Aorta (tissue), 5 donors: ENCODE results near the gene FNDC5. TPM values are rescaled to one million over a fixed set of nuclear protein-coding genes. Genes with fewer than 3 reads are reported as not detected.

Source experiments
- ATAC-seq: fragments of 200-7000 bp; cut with Tn5 transposase; one replicate; pipeline ENCODE4 v1.9.1; 2022; ENCODE audit warnings: moderate library complexity; ENCODE audit not compliant: low FRiP score
- DNase-seq, 2 donors: peaks; one replicate each; pipeline ENCODE4 v3.0.0-alpha.2; 2020
- H3K27ac ChIP-seq, 2 donors: one replicate each; pipeline ENCODE4 v1.5.1; 2013; ENCODE audit warnings: low read length in 2 of 2, mild to moderate bottlenecking in 2 of 2, moderate library complexity in 2 of 2, control low read depth in 1 of 2, inconsistent platforms in 1 of 2, low read depth in 1 of 2
- H3K27me3 ChIP-seq, 2 donors: one replicate each; pipeline ENCODE4 v1.6.1; 2013; ENCODE audit warnings: control low read depth in 1 of 2, low read length in 1 of 2, mild to moderate bottlenecking in 1 of 2, moderate library complexity in 1 of 2; ENCODE audit not compliant: insufficient read depth in 2 of 2, control insufficient read depth in 1 of 2
- H3K36me3 ChIP-seq, 2 donors: one replicate each; pipeline ENCODE4 v1.6.1; 2013; ENCODE audit warnings: control low read depth in 1 of 2, low read length in 1 of 2, mild to moderate bottlenecking in 1 of 2; ENCODE audit not compliant: insufficient read depth in 2 of 2, control insufficient read depth in 1 of 2
- H3K4me1 ChIP-seq, 2 donors: one replicate each; pipeline ENCODE4 v1.6.1; 2013; ENCODE audit warnings: low read length in 2 of 2, control low read depth in 1 of 2, mild to moderate bottlenecking in 1 of 2, moderate library complexity in 1 of 2; ENCODE audit not compliant: insufficient read depth in 2 of 2, control insufficient read depth in 1 of 2
- H3K4me3 ChIP-seq, 2 donors: one replicate each; pipeline ENCODE4 v1.5.1; 2013; ENCODE audit warnings: low read length in 2 of 2, control low read depth in 1 of 2, mild to moderate bottlenecking in 1 of 2
- H3K9me3 ChIP-seq: one replicate; pipeline ENCODE4 v1.6.1; 2013; ENCODE audit warnings: mild to moderate bottlenecking, low read length; ENCODE audit not compliant: control insufficient read depth
- WGBS, 2 donors: extraction: QIAGEN DNeasy Blood & Tissue Kit; methylation state at CpG; one replicate each; pipeline ENCODE4 v1.1.7; 2013; 5-methylcytosine and 5-hydroxymethylcytosine counted together
- intact Hi-C, 2 donors: fragments of 100-400 bp; cut with DNase I; formaldehyde crosslinking; loops; one replicate each; pipeline versions ENCODE4 v1.14.2 to v1.15.0; 2022
- polyA plus RNA-seq, 2 donors: library from polyadenylated mRNA; stranded (reverse); fragments of 200-250 nt; gene quantifications; one replicate each; pipeline ENCODE4 v1.2.3, GENCODE V29; 2013
- total RNA-seq, 2 donors: library from RNA; stranded (reverse); fragmentation: NEBNext Ultra II Directional; extraction: Animal tissue kit (Norgen Biotek cat#: 25700); gene quantifications; one replicate each; pipeline ENCODE4 v1.2.1, GENCODE V29; 2021
- donor health status: healthy with polysubstance abuse.
- donor health status: Bipolar disorder and iron deficiency.
- donor health status: DM: no; HTN: no; CAD: no.
- donor health status: DM: no; HTN: no; CAD: no.
- donor health status: DM: yes; HTN: yes; CAD: no.

The FNDC5 gene
- total and polyA plus RNA-seq, 4 donors: 5.6 to 17.6 (median 9.9) TPM

DNA sequence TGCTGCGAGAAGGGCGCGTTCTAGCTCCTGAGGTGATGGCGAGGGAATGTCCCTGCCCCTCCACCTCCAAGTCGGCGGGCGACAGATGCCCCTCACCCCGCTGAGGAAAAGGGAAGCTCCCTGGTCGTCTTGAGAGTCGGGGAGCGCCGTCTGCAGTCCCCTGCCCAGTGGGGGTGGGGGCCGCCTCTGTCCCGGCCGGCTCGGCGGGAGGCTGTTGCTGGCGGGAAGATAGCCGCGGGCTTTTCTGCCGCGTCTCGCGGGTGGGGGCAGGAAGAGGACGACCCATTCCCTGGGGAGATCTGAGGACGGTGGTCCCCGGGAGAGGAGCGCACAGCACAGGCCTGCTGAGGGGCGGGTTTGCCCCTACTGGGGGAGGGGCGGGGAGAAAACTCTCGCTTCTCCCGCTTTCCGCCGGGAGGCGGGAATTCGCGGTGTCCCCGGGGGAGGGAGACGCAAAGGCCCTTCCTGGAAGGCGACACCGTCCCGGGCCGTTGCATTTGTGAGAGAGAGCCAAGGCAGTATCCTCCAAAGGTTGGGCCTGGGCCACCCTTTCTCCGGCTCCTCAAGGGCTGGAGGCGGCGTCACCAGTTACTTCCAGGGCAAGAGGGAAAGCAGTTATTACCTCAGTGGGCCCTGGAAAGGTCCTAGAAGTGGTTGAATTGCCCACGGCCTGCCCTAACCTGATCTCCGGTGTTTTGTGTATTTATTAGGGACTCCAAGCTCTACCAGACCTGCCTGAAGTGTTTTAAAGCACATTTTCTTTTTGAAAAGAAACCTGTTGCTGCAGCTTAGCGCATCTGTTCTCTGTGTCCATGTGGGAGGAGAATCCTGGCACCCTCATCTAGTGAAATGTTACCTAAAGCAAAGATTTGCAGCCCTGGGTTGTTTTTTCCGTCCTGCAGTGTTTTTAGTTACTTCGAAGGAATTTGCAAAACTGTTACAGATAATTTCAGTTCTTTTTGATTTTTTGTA is 52.6 kb downstream of the FNDC5 start:
- peak; percentile 79 for ATAC-seq

DNA sequence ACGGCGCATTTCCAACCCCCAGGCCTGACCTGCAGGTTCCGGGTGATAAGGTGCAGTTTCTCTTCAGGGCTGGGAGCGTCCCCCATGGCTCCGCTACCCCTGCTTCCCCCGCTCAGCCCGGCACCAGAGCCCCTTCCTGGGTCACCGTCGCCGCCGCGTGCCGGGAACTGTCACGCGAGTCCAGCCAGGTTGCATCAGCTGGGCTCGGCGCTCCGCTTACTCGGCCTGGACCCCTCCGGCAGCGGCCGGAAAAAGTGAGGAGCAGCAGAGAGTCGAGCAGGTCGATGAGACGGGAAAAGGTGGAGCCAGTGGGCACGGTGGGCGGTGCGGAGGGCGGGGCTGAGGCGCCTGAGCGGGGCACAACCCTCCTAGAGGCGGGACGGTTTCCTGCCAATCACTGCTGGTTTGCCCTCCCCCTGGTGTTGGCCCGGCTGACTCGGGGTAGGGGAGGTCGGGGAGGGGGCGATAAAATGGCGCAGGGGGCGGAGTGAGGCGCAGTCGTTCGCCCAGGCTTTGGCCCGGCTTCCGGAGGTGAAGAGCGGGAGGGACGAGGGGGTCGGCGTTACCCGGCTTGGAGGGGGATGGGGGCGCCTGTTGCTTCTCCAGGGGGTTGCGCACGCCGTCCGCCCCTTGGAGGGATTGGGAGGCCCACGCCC is 53.4 kb downstream of the FNDC5 start, which contains the start of the genes S100PBP and YARS1:
Gene S100PBP (plus strand): TSS at position 495 of the 656 bp plus-strand sequence. CDS start 8,447 bp downstream, outside the sequence.
Gene YARS1 (minus strand): TSS at position 200 of the 656 bp plus-strand sequence. CDS start 114 bp downstream, at position 86.
- no peaks in the 10 kb centered on the region for H3K9me3 ChIP-seq
- H3K4me1 ChIP-seq: peaks cover 0 to 8% of the 10 kb centered on the region in 2 donors
- H3K27me3 ChIP-seq: no peaks in the 10 kb centered on the region
- 1% methylated on average over 53 to 55 of the region's 55 CpGs for WGBS, 2 donors
- H3K4me3 ChIP-seq: peak within 1 kb of the TSS; percentile 52 to 84
- intact Hi-C loops: loop anchor here (5.0 kb wide), 3 partner anchors 55 to 115 kb away; partner anchors contain the start of genes FNDC5 (in 1 of the 2) and SYNC (in 1 of the 2)
- peak; percentile 100 for DNase-seq
- H3K27ac ChIP-seq: peak within 1 kb of the TSS; percentile 71 to 86
- ATAC-seq: peak; percentile 99
- H3K36me3 ChIP-seq: no peaks in the 10 kb centered on the region

More for the DNA sequence above, 52.6 kb downstream of the FNDC5 start:
- intact Hi-C loops: loop anchor here (5.0 kb wide), 3 partner anchors 54 to 116 kb away; partner anchors contain the start of genes FNDC5 (in 1 of the 2) and SYNC (in 1 of the 2)
- peak; percentile 87 to 92 for DNase-seq
- 1% methylated on average over 41 to 51 of the region's 51 CpGs for WGBS, 2 donors
- H3K9me3 ChIP-seq: no peaks in the 10 kb centered on the region
- H3K27ac ChIP-seq: peak overlapping the region; percentile 71 to 86
- peaks cover 0 to 8% of the 10 kb centered on the region in 2 donors for H3K4me1 ChIP-seq
- no peaks in the 10 kb centered on the region for H3K27me3 ChIP-seq
- no peaks in the 10 kb centered on the region for H3K36me3 ChIP-seq
- H3K4me3 ChIP-seq: peak overlapping the region; percentile 24 to 84

DNA sequence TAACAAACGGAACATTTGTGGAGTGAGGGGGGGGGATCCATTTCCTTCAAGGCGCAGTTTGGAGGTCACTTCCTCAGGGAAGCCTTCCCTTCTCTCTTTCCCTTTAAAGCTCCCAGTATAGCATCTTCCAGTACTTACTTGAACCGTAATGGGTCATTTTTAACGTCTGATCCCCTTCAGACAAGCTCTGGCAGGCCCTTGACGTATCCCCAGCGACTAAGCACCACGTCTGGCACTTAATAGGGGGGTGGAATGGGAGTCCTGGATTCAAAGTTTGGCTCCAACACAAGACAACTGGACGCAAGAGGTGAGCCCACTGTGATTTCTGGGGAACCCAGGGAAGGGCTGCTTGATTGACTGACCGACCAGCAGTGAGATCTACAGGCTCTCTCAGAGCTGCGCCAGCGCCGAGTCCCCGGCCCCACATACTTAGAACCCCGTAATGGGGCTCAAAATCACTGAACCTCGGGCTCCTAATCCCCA is 54.0 kb downstream of the FNDC5 start:
- ATAC-seq: peak; percentile 23
- peaks cover 0 to 8% of the 10 kb centered on the region in 2 donors for H3K4me1 ChIP-seq

DNA sequence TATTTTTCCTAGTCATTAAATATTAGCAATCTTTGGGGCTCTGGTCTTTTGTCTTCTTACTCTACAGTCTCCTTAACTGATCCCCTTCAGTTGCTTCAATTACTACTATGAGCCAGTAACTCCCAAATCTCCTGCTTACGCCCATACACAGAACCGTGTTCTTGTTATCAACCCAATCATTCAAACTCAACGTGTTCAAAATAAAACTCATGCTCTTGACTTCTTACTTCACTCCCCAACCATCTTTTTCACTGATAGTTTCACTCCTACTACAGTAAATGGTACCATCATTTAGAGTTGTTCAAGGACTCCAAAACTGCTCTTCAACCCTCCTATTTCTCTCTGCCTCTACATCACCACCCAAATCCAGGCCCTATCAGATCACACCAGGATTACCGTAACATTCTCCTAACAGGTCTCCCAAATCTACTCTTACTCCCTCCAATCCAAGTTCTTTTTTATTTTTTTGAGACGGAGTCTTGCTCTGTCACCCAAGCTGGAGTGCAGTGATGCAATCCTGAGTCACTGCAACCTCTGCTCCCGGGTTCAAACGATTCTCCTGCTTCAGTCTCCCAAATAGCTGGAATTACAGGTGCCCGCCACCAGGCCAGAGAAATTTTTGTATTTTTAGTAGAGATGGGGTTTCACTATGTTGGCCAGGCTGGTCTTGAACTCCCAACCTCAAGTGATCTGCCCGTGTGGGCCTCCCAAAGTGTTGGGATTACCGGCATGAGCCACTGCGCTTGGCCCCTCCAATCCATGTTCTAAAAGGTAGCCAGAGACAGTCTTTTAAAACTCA is 56.6 kb downstream of the FNDC5 start:
- DNase-seq (no peak), ATAC-seq (no peak)
- no peaks in the 10 kb centered on the region for H3K9me3 ChIP-seq
- peaks cover 0 to 8% of the 10 kb centered on the region in 2 donors for H3K4me1 ChIP-seq
- H3K27me3 ChIP-seq: no peaks in the 10 kb centered on the region
- intact Hi-C loops: no loop called here
- no peak overlapping the region for H3K27ac ChIP-seq
- H3K4me3 ChIP-seq: no peak overlapping the region
- 69 to 70% methylated on average over 11 of the region's 11 CpGs for WGBS, 2 donors
- peaks cover 0 to 2% of the 10 kb centered on the region in 2 donors for H3K36me3 ChIP-seq

More for the DNA sequence above, 54.0 kb downstream of the FNDC5 start:
- WGBS, 2 donors: 1% methylated on average over 15 of the region's 15 CpGs
- intact Hi-C loops: loop anchor here (5.0 kb wide), 3 partner anchors 56 to 114 kb away; partner anchors contain the start of genes FNDC5 (in 1 of the 2) and SYNC (in 1 of the 2)
- Histone ChIP-seq H3K4me3 (peak overlapping the region; percentile 52 to 82), H3K9me3 (no peaks in the 10 kb centered on the region), H3K27ac (peak overlapping the region; percentile 18 to 33), H3K27me3 (no peaks in the 10 kb centered on the region), H3K36me3 (no peaks in the 10 kb centered on the region)
- DNase-seq: no peak

Other genes with a start within 250 kb of the FNDC5 start
- 10 to 100 TPM; 36.3 to 37.8 TPM for gene ZBTB8OS, start 220.4 kb downstream of the FNDC5 start, total RNA-seq
- gene ZBTB8OS, start 220.4 kb downstream of the FNDC5 start, polyA plus RNA-seq: 10 to 100 TPM; 43.6 to 78.3 TPM
- 100 to 1,000 TPM; 106 to 114 TPM for gene RBBP4, start 219.7 kb downstream of the FNDC5 start, total RNA-seq
- gene RBBP4, start 219.7 kb downstream of the FNDC5 start, polyA plus RNA-seq: 10 to 100 TPM; 31.4 to 41.3 TPM
- gene SYNC, start 168.1 kb downstream of the FNDC5 start, total RNA-seq: 10 to 100 TPM; 37.5 to 89.8 TPM
- 10 to 100 TPM; 11.4 to 36.8 TPM for gene SYNC, start 168.1 kb downstream of the FNDC5 start, polyA plus RNA-seq
- 10 to 100 TPM; 55.2 to 76.1 TPM for gene YARS1, start 53.6 kb downstream of the FNDC5 start, total RNA-seq
- gene YARS1, start 53.6 kb downstream of the FNDC5 start, polyA plus RNA-seq: 10 to 100 TPM; 20.4 to 38.7 TPM
- gene S100PBP, start 53.3 kb downstream of the FNDC5 start, total RNA-seq: 10 to 100 TPM; 37.4 to 60.7 TPM
- 10 to 100 TPM in 1 of 2 donors, 1 to 10 TPM in 1; 2.8 to 12.1 TPM for gene S100PBP, start 53.3 kb downstream of the FNDC5 start, polyA plus RNA-seq
- gene HPCA, start 15.6 kb upstream of the FNDC5 start, total RNA-seq: under 1 TPM in 1 of 2 donors, not detected in 1; 0.51 TPM
- gene HPCA, start 15.6 kb upstream of the FNDC5 start, polyA plus RNA-seq: under 1 TPM in 1 of 2 donors, not detected in 1; 0.90 TPM
- gene TMEM54, start 30.5 kb upstream of the FNDC5 start, total RNA-seq: 10 to 100 TPM; 21.1 to 23.8 TPM
- 10 to 100 TPM; 25.3 to 77.5 TPM for gene TMEM54, start 30.5 kb upstream of the FNDC5 start, polyA plus RNA-seq
- gene RNF19B, start 93.9 kb upstream of the FNDC5 start, total RNA-seq: 10 to 100 TPM; 25.5 to 51.5 TPM
- gene RNF19B, start 93.9 kb upstream of the FNDC5 start, polyA plus RNA-seq: 10 to 100 TPM; 13.8 to 16.4 TPM
- gene AK2, start 166.0 kb upstream of the FNDC5 start, total RNA-seq: 10 to 100 TPM; 87.4 to 95.6 TPM
- gene AK2, start 166.0 kb upstream of the FNDC5 start, polyA plus RNA-seq: 10 to 100 TPM; 71.8 to 77.8 TPM
- 10 to 100 TPM in 1 of 2 donors, 1 to 10 TPM in 1; 3.9 to 14.4 TPM for gene AZIN2, start 210.2 kb upstream of the FNDC5 start, total RNA-seq
- 1 to 10 TPM; 1.5 to 2.5 TPM for gene AZIN2, start 210.2 kb upstream of the FNDC5 start, polyA plus RNA-seq